Stimulated activated CD4-positive, alpha-beta T cell treated with anti-CD3 and anti-CD28 coated beads, Interleukin-2, amount 100 ng/mL, for 4 hours (primary cell): ENCODE results near the gene RNF123.
"Not testable (repeated sequence)": the region's sequence is repeated elsewhere in the genome, so short reads cannot be mapped to it uniquely, and the experiment has no call there.

Experiments used
- DNase-seq: peaks from one replicate; pipeline ENCODE4 v3.0.0-alpha.2; 2020; ENCODE audit warnings: low read depth

RNF123 gene

GRCh38 chr3:49681232-49681522 is 8.2 kb upstream of the RNF123 start:
- DNase-seq: no peak

- no peak for DNase-seq
Observed at GRCh38 chr3:49681543-49681942, 7.8 kb upstream of the RNF123 start.

- DNase-seq: no peak
Observed at GRCh38 chr3:49683162-49683561, 6.2 kb upstream of the RNF123 start.

- not testable (repeated sequence) for DNase-seq
Observed at GRCh38 chr3:49684453-49684852, 4.9 kb upstream of the RNF123 start.

- not testable (repeated sequence) for DNase-seq
Observed at GRCh38 chr3:49685103-49685502, 4.3 kb upstream of the RNF123 start.

- not testable (repeated sequence) for DNase-seq
Observed at GRCh38 chr3:49685846-49686245, 3.5 kb upstream of the RNF123 start.

- DNase-seq: not testable (repeated sequence)
Observed at GRCh38 chr3:49686346-49686745, 3.0 kb upstream of the RNF123 start.

- peak; percentile 18 for DNase-seq
Observed at GRCh38 chr3:49686769-49687423, 2.5 kb upstream of the RNF123 start.

GRCh38 chr3:49687424-49687795 is 1.9 kb upstream of the RNF123 start:
- DNase-seq: not testable (repeated sequence)

- DNase-seq: not testable (repeated sequence)
Observed at GRCh38 chr3:49688338-49689045, 865 bp upstream of the RNF123 start.

GRCh38 chr3:49689908-49690624 is 709 bp downstream of the RNF123 start:
- not testable (repeated sequence) for DNase-seq

GRCh38 chr3:49690856-49691255 is 1.5 kb downstream of the RNF123 start:
- not testable (repeated sequence) for DNase-seq

GRCh38 chr3:49691481-49691880 is 2.1 kb downstream of the RNF123 start:
- DNase-seq: not testable (repeated sequence)

- not testable (repeated sequence) for DNase-seq
Observed at GRCh38 chr3:49694409-49695070, 5.2 kb downstream of the RNF123 start.

- not testable (repeated sequence) for DNase-seq
Observed at GRCh38 chr3:49695350-49696015, 6.1 kb downstream of the RNF123 start.

- no peak for DNase-seq
Observed at GRCh38 chr3:49699281-49699979, 10.1 kb downstream of the RNF123 start.

- DNase-seq: no peak
Observed at GRCh38 chr3:49700014-49700413, 10.7 kb downstream of the RNF123 start.

GRCh38 chr3:49700453-49701128 is 11.2 kb downstream of the RNF123 start:
- no peak for DNase-seq

GRCh38 chr3:49701388-49702077 is 12.2 kb downstream of the RNF123 start:
- DNase-seq: no peak

GRCh38 chr3:49702672-49703071 is 13.3 kb downstream of the RNF123 start:
- no peak for DNase-seq
